Endothelial cell (in vitro differentiated cells): ENCODE measurements around the gene CUBN. TPM values are rescaled to one million over a fixed set of nuclear protein-coding genes. Genes with fewer than 3 reads are reported as not detected.

ENCODE experiments used
- DNase-seq: peaks from one replicate; pipeline ENCODE4 v3.0.0; 2021; ENCODE audit warnings: low spot score
- H3K27ac Mint-ChIP-seq: one replicate; pipeline ENCODE4 v1.8.0; 2021; ENCODE audit warnings: mixed read lengths, inconsistent platforms; ENCODE audit not compliant: unreplicated experiment
- H3K27me3 Mint-ChIP-seq: one replicate; pipeline ENCODE4 v1.8.0; 2021; ENCODE audit warnings: mild to moderate bottlenecking, moderate library complexity, mixed read lengths, inconsistent platforms; ENCODE audit not compliant: unreplicated experiment
- H3K36me3 Mint-ChIP-seq: one replicate; pipeline ENCODE4 v1.8.0; 2021; ENCODE audit warnings: mild to moderate bottlenecking, low read depth, mixed read lengths, inconsistent platforms; ENCODE audit not compliant: unreplicated experiment
- H3K4me1 Mint-ChIP-seq: one replicate; pipeline ENCODE4 v1.8.0; 2021; ENCODE audit warnings: mild to moderate bottlenecking, mixed read lengths, inconsistent platforms; ENCODE audit not compliant: unreplicated experiment
- H3K4me3 Mint-ChIP-seq: one replicate; pipeline ENCODE4 v1.8.0; 2021; ENCODE audit warnings: mild to moderate bottlenecking, mixed read lengths, inconsistent platforms; ENCODE audit not compliant: unreplicated experiment
- H3K9me3 Mint-ChIP-seq: one replicate; pipeline ENCODE4 v1.8.0; 2021; ENCODE audit warnings: mixed read lengths, inconsistent platforms; ENCODE audit not compliant: unreplicated experiment
- CTCF ChIP-seq: fragments of 200-600 bp; sonication (generic); IDR thresholded peaks from one replicate; pipeline ENCODE4 v1.5.0; 2021; ENCODE audit warnings: antibody characterized with exemption; ENCODE audit not compliant: unreplicated experiment
- total RNA-seq: library from RNA; stranded (reverse); fragmentation: NEBNext Ultra II Directional; extraction: Animal tissue kit (Norgen Biotek cat#: 25700); gene quantifications from one replicate; pipeline ENCODE4 v1.2.1, GENCODE V29; 2021; ENCODE audit not compliant: unreplicated experiment

CUBN gene
- total RNA-seq, 1 donor from 2014 or later = 8.8 TPM

- TF ChIP-seq CTCF = no peak
- Mint-ChIP-seq H3K4me1 (peaks cover 12% of the 10 kb centered on the region), H3K4me3 (no peak overlapping the region), H3K36me3 (peaks cover 4% of the 10 kb centered on the region), H3K9me3 (no peaks in the 10 kb centered on the region), H3K27me3 (peaks cover 6% of the 10 kb centered on the region), H3K27ac (no peak overlapping the region)
- DNase-seq = no peak
Measured at GRCh38 chr10:17053513-17053912, 76.1 kb downstream of the CUBN start.

GRCh38 chr10:17053061-17053460, 76.5 kb downstream of the CUBN start:
- TF ChIP-seq CTCF = no peak
- H3K27ac Mint-ChIP-seq = no peak overlapping the region
- H3K4me1 Mint-ChIP-seq = peaks cover 12% of the 10 kb centered on the region
- DNase-seq = no peak
- H3K4me3 Mint-ChIP-seq = no peak overlapping the region
- H3K27me3 Mint-ChIP-seq = peaks cover 6% of the 10 kb centered on the region
- H3K9me3 Mint-ChIP-seq = no peaks in the 10 kb centered on the region
- peaks cover 4% of the 10 kb centered on the region for H3K36me3 Mint-ChIP-seq

- H3K27ac Mint-ChIP-seq = no peak overlapping the region
- no peak for DNase-seq
- H3K9me3 Mint-ChIP-seq = no peaks in the 10 kb centered on the region
- peaks cover 6% of the 10 kb centered on the region for H3K27me3 Mint-ChIP-seq
- H3K4me1 Mint-ChIP-seq = peaks cover 12% of the 10 kb centered on the region
- TF ChIP-seq CTCF = no peak
- peaks cover 4% of the 10 kb centered on the region for H3K36me3 Mint-ChIP-seq
- H3K4me3 Mint-ChIP-seq = peak overlapping the region; percentile 20
Measured at GRCh38 chr10:17051851-17052250, 77.8 kb downstream of the CUBN start.

- Mint-ChIP-seq H3K27me3 (peaks cover 6% of the 10 kb centered on the region), H3K27ac (peak overlapping the region; percentile 38), H3K9me3 (no peaks in the 10 kb centered on the region), H3K36me3 (peaks cover 4% of the 10 kb centered on the region), H3K4me3 (no peak overlapping the region), H3K4me1 (peaks cover 12% of the 10 kb centered on the region)
- no peak for TF ChIP-seq CTCF
- no peak for DNase-seq
Measured at GRCh38 chr10:17049195-17049594, 80.4 kb downstream of the CUBN start.

GRCh38 chr10:17047908-17048307, 81.7 kb downstream of the CUBN start:
- Mint-ChIP-seq H3K9me3 (no peaks in the 10 kb centered on the region), H3K27ac (no peak overlapping the region)

More at GRCh38 chr10:17047908-17048307, 81.7 kb downstream of the CUBN start:
- no peak for DNase-seq
- TF ChIP-seq CTCF = no peak
- H3K27me3 Mint-ChIP-seq = peaks cover 6% of the 10 kb centered on the region
- no peak overlapping the region for H3K4me3 Mint-ChIP-seq
- H3K36me3 Mint-ChIP-seq = peaks cover 4% of the 10 kb centered on the region
- peaks cover 12% of the 10 kb centered on the region for H3K4me1 Mint-ChIP-seq
